Colonic mucosa (tissue), 4 donors: ENCODE data around the gene TRRAP. TPM values are rescaled to one million over a fixed set of nuclear protein-coding genes. Genes with fewer than 3 reads are reported as not detected.

Experiments
- DNase-seq: peaks from one replicate; pipeline ENCODE4 v3.0.0-alpha.2; 2020
- H3K27ac ChIP-seq: fragments of 200-600 bp; one replicate; pipeline ENCODE4 v1.8.0; 2021
- H3K27me3 ChIP-seq: fragments of 200-600 bp; one replicate; pipeline ENCODE4 v1.8.0; 2021
- H3K36me3 ChIP-seq: fragments of 200-600 bp; one replicate; pipeline ENCODE4 v1.8.0; 2021
- H3K4me1 ChIP-seq: fragments of 200-600 bp; one replicate; pipeline ENCODE4 v1.8.0; 2021; ENCODE audit warnings: mild to moderate bottlenecking
- H3K4me3 ChIP-seq: fragments of 200-600 bp; one replicate; pipeline ENCODE4 v1.8.0; 2021
- H3K9ac ChIP-seq, 2 donors: one replicate each; pipeline ENCODE4 v1.7.0; 2013; ENCODE audit warnings: control low read depth in 2 of 2, low read depth in 2 of 2, low read length in 2 of 2
- H3K9me3 ChIP-seq: fragments of 200-600 bp; one replicate; pipeline ENCODE4 v1.8.0; 2021
- intact Hi-C: fragments of 100-400 bp; cut with DNase I; formaldehyde crosslinking; loops from one replicate; pipeline ENCODE4 v1.14.1; 2022
- total RNA-seq, 2 donors: library from RNA; stranded (reverse); fragmentation: NEBNext Ultra II Directional in 1 of 2; extraction: Animal tissue kit (Norgen Biotek cat#: 25700) in 1 of 2; gene quantifications; one replicate each; pipeline ENCODE4 v1.2.1, GENCODE V29; 2021
- TF ChIP-seq, protein P1 (sequence below): fragments of 200-600 bp; IDR thresholded peaks from one replicate; pipeline ENCODE4 v1.8.0; 2022; ENCODE audit warnings: antibody characterized with exemption, mild to moderate bottlenecking
- donor health status: healthy.
- donor health status: DM: no; HTN: no; CAD: no.
- donor health status: DM: no; HTN: no; CAD: no.

Gene TRRAP
- total RNA-seq, 2 donors from 2014 or later, result 33.3 to 39.4 TPM

DNA sequence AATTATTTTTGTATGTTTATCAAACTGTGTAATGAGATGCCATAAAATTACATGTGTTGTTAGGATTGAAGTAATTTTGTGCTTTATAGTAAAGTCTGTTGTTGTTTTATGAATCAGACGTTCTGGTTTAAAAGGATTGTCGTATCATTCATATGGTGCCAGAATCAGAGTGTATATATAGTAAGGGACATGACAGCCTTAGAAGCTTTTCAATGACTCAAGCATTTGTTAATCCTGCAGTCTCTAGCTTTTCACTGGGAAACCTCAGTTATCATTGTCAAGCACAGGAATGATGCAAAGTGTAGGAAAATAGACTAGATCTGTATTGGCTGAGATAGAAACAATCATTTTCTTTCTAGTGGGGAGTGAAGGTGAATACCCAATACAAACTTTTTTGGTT, 57.5 kb downstream of the TRRAP start:
- Histone ChIP-seq H3K9me3 (no peaks in the 10 kb centered on the region), H3K36me3 (peaks cover 43% of the 10 kb centered on the region)
- TF ChIP-seq, protein P1, sequence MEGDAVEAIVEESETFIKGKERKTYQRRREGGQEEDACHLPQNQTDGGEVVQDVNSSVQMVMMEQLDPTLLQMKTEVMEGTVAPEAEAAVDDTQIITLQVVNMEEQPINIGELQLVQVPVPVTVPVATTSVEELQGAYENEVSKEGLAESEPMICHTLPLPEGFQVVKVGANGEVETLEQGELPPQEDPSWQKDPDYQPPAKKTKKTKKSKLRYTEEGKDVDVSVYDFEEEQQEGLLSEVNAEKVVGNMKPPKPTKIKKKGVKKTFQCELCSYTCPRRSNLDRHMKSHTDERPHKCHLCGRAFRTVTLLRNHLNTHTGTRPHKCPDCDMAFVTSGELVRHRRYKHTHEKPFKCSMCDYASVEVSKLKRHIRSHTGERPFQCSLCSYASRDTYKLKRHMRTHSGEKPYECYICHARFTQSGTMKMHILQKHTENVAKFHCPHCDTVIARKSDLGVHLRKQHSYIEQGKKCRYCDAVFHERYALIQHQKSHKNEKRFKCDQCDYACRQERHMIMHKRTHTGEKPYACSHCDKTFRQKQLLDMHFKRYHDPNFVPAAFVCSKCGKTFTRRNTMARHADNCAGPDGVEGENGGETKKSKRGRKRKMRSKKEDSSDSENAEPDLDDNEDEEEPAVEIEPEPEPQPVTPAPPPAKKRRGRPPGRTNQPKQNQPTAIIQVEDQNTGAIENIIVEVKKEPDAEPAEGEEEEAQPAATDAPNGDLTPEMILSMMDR, result no peak

DNA sequence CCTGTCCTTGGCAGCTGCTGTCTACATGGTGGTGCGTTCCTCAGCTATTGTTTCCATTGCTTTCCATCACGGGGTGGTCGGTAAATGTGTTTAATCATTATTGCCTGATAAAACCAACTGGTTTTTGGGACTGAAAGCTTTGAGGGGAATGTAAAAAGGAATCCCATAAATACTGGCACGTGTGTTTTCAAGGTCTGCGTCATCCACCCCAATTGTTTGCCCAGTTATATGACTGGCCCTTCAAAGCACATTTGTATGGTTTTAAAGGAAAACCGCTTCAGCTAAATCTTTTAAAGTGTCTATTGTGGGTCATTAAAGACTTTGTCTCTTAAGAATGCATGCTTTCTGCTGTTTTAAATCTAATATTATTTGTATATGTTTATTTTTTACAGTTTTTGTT, 65.0 kb downstream of the TRRAP start:
- TF ChIP-seq, protein P1, result no peak
- Histone ChIP-seq H3K9ac (no peak overlapping the region), H3K27ac (no peak overlapping the region), H3K36me3 (peaks cover 17% of the 10 kb centered on the region), H3K27me3 (no peaks in the 10 kb centered on the region), H3K4me3 (no peak overlapping the region), H3K4me1 (no peaks in the 10 kb centered on the region), H3K9me3 (no peaks in the 10 kb centered on the region)
- no peak for DNase-seq
- intact Hi-C loops, result no loop called here

More for the DNA sequence above, 57.5 kb downstream of the TRRAP start:
- Histone ChIP-seq H3K27me3 (no peaks in the 10 kb centered on the region), H3K4me3 (no peak overlapping the region), H3K9ac (no peak overlapping the region), H3K27ac (no peak overlapping the region), H3K4me1 (no peaks in the 10 kb centered on the region)
- intact Hi-C loops, result loop anchor here (5.0 kb wide), 1 partner anchor 34 kb away; no protein-coding TSS in a partner anchor
- no peak for DNase-seq

DNA sequence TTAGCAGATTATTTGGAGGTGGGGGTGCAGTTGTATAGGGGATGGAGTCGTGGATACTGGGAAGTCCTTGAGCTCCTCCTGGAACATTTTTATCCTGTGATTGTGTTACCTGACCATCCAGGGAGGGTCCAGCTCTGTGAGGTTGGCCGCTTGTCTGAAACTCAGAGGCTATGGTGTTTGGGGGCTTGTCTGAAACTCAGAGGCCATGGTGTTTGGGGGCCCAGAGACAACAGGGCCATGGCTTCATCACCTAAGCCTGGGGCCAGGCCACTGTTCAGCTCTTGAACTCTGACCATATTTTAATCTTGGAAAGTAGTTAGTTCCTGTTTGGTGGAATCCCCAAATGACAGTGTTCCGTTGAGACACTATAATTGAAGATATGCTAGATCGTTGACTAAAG, 66.1 kb downstream of the TRRAP start:
- no peak overlapping the region for H3K27ac ChIP-seq
- H3K4me3 ChIP-seq, result no peak overlapping the region
- no peaks in the 10 kb centered on the region for H3K9me3 ChIP-seq
- no peaks in the 10 kb centered on the region for H3K4me1 ChIP-seq
- no peak for DNase-seq
- intact Hi-C loops, result no loop called here
- no peaks in the 10 kb centered on the region for H3K27me3 ChIP-seq
- peaks cover 18% of the 10 kb centered on the region for H3K36me3 ChIP-seq
- H3K9ac ChIP-seq, result no peak overlapping the region
- TF ChIP-seq, protein P1, result no peak

DNA sequence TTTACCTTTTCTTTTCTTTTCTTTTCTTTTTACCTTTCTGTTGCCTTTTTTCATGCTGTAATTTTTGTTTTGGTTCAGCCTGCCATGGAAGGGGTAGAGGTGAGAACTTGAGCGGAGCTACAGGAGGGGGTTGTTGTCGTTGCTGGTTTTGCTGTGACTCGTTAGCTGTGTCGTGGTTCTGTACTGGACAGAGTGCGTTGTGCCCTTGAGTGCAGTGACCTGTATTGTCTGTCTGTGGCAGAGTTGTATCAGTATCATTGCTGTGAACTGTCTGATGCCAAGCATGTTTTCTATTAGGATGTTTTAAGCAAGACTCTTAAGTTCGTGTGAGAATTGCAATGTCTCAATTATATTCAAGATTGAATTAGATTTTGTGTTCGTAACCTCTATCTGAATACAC, 67.5 kb downstream of the TRRAP start:
- intact Hi-C loops, result no loop called here
- DNase-seq, result no peak

DNA sequence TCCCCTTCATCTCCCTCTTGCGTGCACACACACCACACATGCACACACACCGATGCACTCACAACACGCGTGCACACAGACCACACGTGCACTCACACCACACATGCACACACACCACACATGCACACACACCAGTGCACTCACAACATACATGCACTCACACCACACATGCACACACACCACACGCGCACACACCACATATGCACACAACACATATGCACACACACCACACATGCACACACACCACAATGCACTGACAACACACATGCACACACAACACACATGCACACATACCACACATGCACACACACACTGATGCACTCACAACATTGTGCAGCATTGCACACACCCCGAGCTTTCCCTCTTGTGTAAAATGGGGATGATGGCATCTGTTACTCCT, 68.1 kb downstream of the TRRAP start:
- no peaks in the 10 kb centered on the region for H3K4me1 ChIP-seq
- H3K27ac ChIP-seq, result no peak overlapping the region
- DNase-seq, result no peak
- intact Hi-C loops, result no loop called here
- H3K9ac ChIP-seq, result no peak overlapping the region
- peaks cover 22% of the 10 kb centered on the region for H3K36me3 ChIP-seq
- no peaks in the 10 kb centered on the region for H3K27me3 ChIP-seq
- H3K9me3 ChIP-seq, result no peaks in the 10 kb centered on the region
- H3K4me3 ChIP-seq, result no peak overlapping the region
- TF ChIP-seq, protein P1, result no peak

More for the DNA sequence above, 67.5 kb downstream of the TRRAP start:
- no peaks in the 10 kb centered on the region for H3K27me3 ChIP-seq
- H3K27ac ChIP-seq, result no peak overlapping the region
- H3K36me3 ChIP-seq, result peaks cover 27% of the 10 kb centered on the region
- H3K4me1 ChIP-seq, result no peaks in the 10 kb centered on the region
- no peak overlapping the region for H3K9ac ChIP-seq
- TF ChIP-seq, protein P1, result no peak
- no peaks in the 10 kb centered on the region for H3K9me3 ChIP-seq
- no peak overlapping the region for H3K4me3 ChIP-seq
